Activated gamma-delta T cell (primary cell): ENCODE results near the gene THRB.

Experiments used
- DNase-seq: peaks from one replicate; lab custom pipeline; 2025; lab: John Stamatoyannopoulos, UW
- total RNA-seq, 2 donors: gene quantifications; one replicate each; lab custom pipeline; 2026; lab: John Stamatoyannopoulos, UW

The THRB gene
- total RNA-seq = 0.05 to 0.31 reads per million in 2 donors

- DNase-seq = no peak
Measured at GRCh38 chr3:24494618-24495325, at the start of gene THRB. Gene THRB (minus strand): TSS chr3:24494850.

DNA sequence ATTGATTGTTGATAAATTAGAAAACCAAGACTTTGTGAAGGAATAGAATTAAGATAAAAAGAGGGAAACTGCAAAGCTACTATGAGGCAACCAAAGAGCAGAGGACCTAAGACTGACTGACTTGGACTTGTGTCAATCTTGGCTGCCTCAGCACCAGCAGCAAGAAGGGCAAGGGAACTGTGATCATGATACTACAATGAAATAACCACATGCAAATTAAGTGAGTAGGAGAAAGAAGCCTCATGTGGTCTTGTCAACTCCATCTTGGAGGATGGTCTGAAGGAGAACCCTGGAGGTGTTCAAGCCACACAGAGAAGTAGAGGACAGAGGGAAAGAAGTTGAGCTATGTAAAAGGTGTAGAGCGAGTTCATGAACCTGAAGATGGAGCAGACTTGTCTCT, 47.3 kb upstream of the THRB start:
- no peak for DNase-seq

GRCh38 chr3:24540821-24541220, 46.2 kb upstream of the THRB start:
- DNase-seq = no peak

GRCh38 chr3:24539699-24540098, 45.0 kb upstream of the THRB start:
- no peak for DNase-seq

- DNase-seq = no peak
Measured at GRCh38 chr3:24538891-24539290, 44.2 kb upstream of the THRB start.

GRCh38 chr3:24533561-24534193, 39.0 kb upstream of the THRB start:
- DNase-seq = no peak

- DNase-seq = no peak
Measured at GRCh38 chr3:24530471-24530870, 35.8 kb upstream of the THRB start.

- DNase-seq = no peak
Measured at GRCh38 chr3:24529210-24529609, 34.6 kb upstream of the THRB start.

DNA sequence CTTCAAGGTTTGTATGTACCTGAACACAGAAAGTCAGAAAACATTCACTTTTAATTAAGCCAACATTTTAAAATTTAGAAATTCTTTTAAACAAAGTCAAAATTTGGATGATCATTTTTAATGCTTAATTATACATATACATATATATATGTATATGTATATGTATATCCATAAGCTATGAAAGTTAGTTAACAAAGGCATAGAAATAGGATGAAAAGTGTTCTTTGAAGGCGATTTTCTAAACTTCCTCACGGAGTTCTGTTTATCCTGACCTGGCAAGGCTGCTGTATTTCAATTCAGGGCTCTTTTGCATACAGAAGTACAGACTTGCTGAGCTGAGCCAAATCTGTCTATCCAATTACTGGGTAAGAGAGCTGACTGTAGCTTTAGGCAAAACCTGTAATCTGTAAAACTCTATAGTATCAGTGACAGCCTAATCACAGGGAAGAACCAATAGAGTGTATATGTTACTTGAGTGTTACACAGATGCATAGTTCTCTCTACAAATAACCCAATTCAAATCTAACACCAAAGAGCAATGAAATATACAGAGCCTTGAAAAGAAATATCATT, 32.1 kb upstream of the THRB start:
- no peak for DNase-seq

- DNase-seq = no peak
Measured at GRCh38 chr3:24525557-24525956, 30.9 kb upstream of the THRB start.

DNA sequence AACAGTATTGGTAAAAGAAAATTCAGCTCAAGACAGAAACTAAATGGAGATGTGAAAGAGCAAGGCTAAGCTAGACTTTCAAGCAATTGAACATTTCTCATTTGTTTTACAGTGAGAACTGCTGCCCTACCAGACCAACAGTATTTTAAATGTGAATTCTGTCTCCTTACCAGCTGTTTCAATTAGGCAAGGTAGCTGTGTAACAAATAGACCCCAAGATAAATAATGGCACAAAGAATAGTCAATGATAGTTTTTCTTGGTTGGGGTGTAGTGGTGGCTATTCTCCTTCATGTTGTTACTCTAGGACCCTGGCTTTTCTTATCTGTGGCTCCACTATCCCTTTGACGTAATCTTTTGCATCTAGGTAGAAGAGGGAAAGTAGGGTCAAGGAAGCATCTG, 30.4 kb upstream of the THRB start:
- DNase-seq = no peak

GRCh38 chr3:24523988-24524727, 29.5 kb upstream of the THRB start:
- no peak for DNase-seq

DNA sequence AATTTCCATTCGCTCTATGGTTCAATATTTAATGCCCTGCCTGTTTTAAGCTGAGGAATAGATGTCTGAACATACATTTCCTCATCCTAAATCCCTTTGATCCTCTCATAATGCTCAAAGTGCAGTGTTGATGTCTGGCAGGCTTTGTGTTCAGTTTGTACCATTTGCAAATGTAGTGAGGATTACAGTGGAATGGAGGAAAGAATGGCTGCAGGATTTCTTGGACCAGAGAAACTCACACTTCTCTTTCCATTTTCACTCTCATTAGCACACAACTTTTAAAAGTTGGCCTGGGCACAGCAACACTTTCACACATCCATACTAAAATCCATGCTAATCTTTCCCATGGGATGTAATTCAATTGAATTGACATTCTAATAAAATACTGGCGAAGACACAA, 28.6 kb upstream of the THRB start:
- DNase-seq = no peak

DNA sequence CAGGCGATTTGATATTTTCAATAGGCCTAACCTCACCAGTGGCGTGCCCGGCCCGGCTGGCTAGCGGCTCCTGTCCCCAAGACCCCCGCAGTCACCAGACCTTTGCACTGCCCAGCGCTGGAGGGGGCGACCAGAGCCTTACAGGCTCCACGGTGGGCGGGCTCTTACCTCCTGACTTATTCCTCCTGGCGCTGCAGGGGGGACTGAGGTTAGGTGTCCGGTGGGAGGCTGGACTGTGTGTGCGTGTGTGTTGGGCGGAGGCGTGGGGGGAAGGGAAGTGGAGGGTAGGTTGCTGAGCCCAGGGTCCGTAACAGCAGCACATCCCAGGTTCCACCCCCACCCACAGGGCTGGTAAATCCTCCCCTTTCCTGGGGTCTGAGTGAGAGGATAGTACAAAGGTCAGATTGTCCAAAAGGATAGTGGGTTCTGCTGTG, 27.5 kb upstream of the THRB start:
- no peak for DNase-seq

GRCh38 chr3:24521420-24522145, 26.9 kb upstream of the THRB start:
- DNase-seq = no peak

- DNase-seq = no peak
Measured at GRCh38 chr3:24520976-24521419, 26.3 kb upstream of the THRB start.

DNA sequence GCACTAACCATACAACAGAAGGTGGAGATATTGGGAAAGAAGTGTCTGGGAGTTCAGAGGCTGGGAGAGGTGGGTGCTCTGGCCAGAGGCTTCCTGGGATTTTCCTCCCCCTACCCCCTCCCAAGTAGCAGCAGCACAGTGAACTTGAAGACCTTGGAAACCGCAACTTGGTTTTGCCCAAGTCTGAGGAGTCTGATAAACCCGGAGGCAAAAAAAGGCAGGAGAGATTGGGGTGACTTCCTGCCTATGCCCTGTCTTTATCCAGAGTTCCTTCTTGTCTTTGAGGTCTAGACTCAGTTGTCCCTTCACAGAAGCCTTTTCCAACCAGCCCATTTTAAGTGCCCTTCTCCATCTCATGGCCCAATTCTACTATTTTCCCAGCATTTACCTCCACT, 25.4 kb upstream of the THRB start:
- no peak for DNase-seq

- DNase-seq = no peak
Measured at GRCh38 chr3:24519368-24520100, 24.9 kb upstream of the THRB start.

DNA sequence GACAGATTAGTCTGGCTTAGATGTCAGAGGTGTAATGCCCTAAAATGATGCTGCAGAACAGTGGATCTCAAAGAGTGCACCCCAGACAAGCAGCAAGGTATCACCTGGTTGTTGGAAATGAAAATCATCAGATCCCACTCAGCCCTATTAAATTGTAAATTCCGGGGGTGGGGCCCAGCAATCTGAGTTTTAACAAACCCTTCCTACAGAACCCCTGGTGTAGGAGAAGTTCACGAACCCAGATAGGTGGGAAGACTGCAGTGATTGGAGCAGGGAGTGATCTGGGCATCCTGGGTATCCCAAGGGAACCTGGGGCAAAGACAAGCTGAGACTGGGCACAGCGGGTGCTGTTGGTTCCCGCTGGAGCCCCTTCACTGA, 24.3 kb upstream of the THRB start:
- DNase-seq = no peak

GRCh38 chr3:24514119-24514518, 19.5 kb upstream of the THRB start:
- DNase-seq = no peak

DNA sequence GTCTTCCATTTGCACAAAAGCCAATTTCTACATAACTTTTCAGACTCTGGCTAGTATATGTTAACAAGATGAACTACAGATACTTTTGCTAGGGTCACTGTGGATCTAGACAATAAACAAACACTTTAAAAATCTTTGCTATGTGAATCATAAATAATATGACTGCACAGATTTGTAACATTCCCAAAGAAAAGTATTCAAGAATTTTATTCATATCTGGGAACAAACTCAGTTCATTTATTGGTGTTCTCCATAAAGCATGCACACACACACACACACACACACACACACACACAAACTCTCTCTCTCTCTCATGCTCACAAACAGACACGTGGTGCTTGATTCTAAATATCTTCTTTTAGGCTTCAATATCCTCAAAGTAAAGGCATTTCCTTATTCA, 18.8 kb upstream of the THRB start:
- no peak for DNase-seq
